Measurements from ENCODE around the gene C1orf174. TPM values are rescaled to one million over a fixed set of nuclear protein-coding genes. Genes with fewer than 3 reads are reported as not detected.

Gene C1orf174
- total RNA-seq, 4 donors from 2014 or later: 27.3 to 36.6 (median 32.7) TPM

DNA sequence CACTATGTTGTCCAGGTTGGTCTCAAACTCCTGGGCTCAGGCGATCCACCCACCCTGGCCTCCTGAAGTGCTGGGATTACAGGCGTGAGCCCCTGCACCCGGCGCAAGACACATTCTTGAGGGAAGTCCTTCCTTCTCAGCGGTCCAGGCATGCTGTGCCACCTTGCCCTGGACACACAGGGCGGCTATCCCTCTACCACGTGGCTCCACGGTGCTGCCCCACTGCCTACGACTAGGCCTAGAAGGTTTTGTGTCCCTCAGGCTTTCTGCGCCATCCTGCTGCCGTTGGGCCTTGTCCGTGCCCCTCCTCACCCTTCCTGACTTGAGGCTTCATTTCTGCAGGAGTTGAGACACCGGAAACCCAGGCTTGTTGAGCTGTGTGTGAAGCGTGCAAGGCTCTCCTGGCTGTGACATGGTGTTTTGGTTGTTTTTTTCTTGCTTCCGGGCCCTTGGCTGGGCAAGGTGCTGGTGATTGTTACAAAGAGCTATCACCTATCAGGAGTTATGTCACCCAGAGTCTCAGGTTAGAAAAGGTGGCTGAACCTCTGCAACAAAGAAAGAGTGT is 13.9 kb downstream of the C1orf174 start:
- Histone ChIP-seq H3K27me3 (no peaks in the 10 kb centered on the region), H3K27ac (no peak overlapping the region), H3K36me3 (peaks cover 24 to 45% of the 10 kb centered on the region in 2 donors), H3K4me1 (no peaks in the 10 kb centered on the region), H3K4me3 (replicated peaks in 1 of 3) (no peak overlapping the region), H3K9me3 (no peaks in the 10 kb centered on the region)
- no peak for TF ChIP-seq POLR2A (IDR thresholded peaks at IDR 0.05)
- TF ChIP-seq, protein P1, sequence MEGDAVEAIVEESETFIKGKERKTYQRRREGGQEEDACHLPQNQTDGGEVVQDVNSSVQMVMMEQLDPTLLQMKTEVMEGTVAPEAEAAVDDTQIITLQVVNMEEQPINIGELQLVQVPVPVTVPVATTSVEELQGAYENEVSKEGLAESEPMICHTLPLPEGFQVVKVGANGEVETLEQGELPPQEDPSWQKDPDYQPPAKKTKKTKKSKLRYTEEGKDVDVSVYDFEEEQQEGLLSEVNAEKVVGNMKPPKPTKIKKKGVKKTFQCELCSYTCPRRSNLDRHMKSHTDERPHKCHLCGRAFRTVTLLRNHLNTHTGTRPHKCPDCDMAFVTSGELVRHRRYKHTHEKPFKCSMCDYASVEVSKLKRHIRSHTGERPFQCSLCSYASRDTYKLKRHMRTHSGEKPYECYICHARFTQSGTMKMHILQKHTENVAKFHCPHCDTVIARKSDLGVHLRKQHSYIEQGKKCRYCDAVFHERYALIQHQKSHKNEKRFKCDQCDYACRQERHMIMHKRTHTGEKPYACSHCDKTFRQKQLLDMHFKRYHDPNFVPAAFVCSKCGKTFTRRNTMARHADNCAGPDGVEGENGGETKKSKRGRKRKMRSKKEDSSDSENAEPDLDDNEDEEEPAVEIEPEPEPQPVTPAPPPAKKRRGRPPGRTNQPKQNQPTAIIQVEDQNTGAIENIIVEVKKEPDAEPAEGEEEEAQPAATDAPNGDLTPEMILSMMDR (IDR thresholded peaks at IDR 0.05): no peak
- intact Hi-C loops (cut with DNase I): no loop called here
- DNase-seq: no peak
- WGBS, 2 donors: 88 to 94% methylated on average over 14 to 15 of the region's 15 CpGs

DNA sequence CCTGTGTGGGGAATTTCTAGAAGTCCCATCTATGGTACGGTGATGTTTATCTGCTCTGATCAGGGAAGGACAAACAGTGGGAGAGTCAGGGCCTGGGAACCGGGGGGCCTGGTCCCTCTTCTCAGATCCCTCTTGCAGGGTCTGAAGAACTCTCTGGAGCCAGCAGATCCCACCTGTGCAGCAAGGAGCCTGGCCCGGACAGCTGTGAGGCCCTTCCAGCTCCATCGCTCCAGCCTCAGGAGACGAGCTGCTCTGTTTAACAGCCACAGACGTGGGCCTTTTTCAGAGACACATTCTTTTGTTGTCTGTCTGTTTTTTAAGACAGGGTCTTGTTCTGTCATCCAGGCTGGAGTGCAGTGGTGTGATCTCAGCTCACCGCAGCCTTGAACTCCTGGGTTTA is 14.5 kb downstream of the C1orf174 start:
- H3K27ac ChIP-seq: no peak overlapping the region
- 87 to 91% methylated on average over 7 of the region's 7 CpGs for WGBS, 2 donors
- no peaks in the 10 kb centered on the region for H3K4me1 ChIP-seq
- H3K4me3 ChIP-seq (replicated peaks in 1 of 3): no peak overlapping the region
- H3K27me3 ChIP-seq: no peaks in the 10 kb centered on the region
- TF ChIP-seq, protein P1 (IDR thresholded peaks at IDR 0.05): no peak
- no peak for TF ChIP-seq POLR2A (IDR thresholded peaks at IDR 0.05)
- peaks cover 22 to 41% of the 10 kb centered on the region in 2 donors for H3K36me3 ChIP-seq
- intact Hi-C loops (cut with DNase I): no loop called here
- DNase-seq: no peak
- H3K9me3 ChIP-seq: no peaks in the 10 kb centered on the region

DNA sequence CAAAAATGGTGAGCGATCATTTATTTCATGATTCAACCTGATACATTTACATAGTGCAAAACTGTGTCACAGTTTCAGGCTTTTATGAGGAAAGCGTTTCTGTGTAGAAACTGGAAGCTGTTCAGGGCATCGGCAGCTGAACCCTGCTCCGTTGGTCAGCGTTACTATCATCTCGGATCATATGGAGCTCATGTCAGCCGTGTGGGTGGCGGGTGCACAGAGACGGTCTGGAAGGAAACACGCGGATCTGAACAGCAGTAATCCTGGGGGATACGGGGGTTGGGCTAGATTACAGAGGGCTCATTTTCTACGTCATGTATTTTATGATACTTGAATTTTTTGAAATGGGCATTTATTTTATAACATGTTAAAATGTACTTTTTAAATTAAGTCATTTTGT is 15.1 kb downstream of the C1orf174 start:
- intact Hi-C loops (cut with DNase I): no loop called here

DNA sequence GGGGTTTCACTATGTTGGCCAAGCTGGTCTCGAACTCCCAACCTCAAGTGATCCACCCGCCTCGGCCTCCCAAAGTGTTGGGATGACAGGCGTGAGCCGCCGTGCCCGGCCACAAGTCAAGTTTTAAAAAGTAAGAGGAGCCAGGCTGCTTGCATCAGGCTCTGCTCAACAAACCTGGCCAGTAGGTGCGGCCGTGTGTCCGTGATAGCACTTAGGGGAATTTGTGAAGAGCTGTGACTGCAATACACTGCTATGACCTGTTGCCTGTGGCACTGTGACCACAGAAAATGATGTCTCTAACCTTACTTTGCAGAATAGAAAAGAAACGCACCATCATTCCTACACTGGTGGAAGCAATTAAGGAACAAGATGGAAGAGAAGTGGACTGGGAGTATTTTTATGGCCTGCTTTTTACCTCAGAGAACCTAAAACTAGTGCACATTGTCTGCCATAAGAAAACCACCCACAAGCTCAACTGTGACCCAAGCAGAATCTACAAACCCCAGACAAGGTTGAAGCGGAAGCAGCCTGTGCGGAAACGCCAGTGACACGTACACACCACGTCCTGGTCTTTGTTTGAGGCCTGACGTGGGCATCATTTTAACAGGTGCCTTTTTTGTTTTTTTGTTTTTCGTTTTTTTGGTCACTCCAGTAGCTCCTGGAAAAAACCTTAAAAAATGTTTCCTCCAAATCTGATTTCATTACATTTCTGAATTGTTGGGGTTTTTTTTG is 16.7 kb downstream of the C1orf174 start:
- no peaks in the 10 kb centered on the region for H3K27me3 ChIP-seq
- no peak for TF ChIP-seq POLR2A (IDR thresholded peaks at IDR 0.05)
- TF ChIP-seq, protein P1 (IDR thresholded peaks at IDR 0.05): no peak
- WGBS, 2 donors: 95 to 96% methylated on average over 18 of the region's 18 CpGs
- no peak overlapping the region for H3K27ac ChIP-seq
- H3K9me3 ChIP-seq: no peaks in the 10 kb centered on the region
- no peak for DNase-seq
- H3K36me3 ChIP-seq: peaks cover 16 to 35% of the 10 kb centered on the region in 2 donors
- intact Hi-C loops (cut with DNase I): no loop called here
- H3K4me1 ChIP-seq: no peaks in the 10 kb centered on the region
- no peak overlapping the region for H3K4me3 ChIP-seq (replicated peaks in 1 of 3)

More for the DNA sequence above, 15.1 kb downstream of the C1orf174 start:
- H3K27ac ChIP-seq: no peak overlapping the region
- DNase-seq: no peak
- peaks cover 19 to 34% of the 10 kb centered on the region in 2 donors for H3K36me3 ChIP-seq
- TF ChIP-seq POLR2A (IDR thresholded peaks at IDR 0.05): no peak
- TF ChIP-seq, protein P1 (IDR thresholded peaks at IDR 0.05): no peak
- no peaks in the 10 kb centered on the region for H3K4me1 ChIP-seq
- WGBS, 2 donors: 88 to 93% methylated on average over 13 of the region's 13 CpGs
- no peaks in the 10 kb centered on the region for H3K27me3 ChIP-seq
- no peaks in the 10 kb centered on the region for H3K9me3 ChIP-seq
- H3K4me3 ChIP-seq (replicated peaks in 1 of 3): no peak overlapping the region

DNA sequence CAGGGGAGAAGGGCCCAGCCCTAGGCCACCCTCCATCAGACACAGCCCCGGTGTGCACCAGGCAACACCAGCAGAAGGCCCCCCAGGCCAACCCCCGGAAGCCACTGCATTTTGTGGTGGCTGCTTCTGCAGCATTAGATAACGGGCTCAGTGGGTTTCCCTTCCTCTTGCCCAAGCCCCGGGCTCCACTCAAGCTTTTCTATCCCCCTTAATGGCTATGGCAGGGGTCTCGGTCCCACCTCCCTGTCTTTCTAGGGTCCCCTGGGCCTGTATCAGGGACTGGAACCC is 18.9 kb downstream of the C1orf174 start:
- Histone ChIP-seq H3K9me3 (no peaks in the 10 kb centered on the region), H3K27ac (no peak overlapping the region), H3K27me3 (no peaks in the 10 kb centered on the region), H3K4me1 (no peaks in the 10 kb centered on the region), H3K36me3 (peaks cover 9 to 28% of the 10 kb centered on the region in 2 donors), H3K4me3 (replicated peaks in 1 of 3) (no peak overlapping the region)
- no peak for DNase-seq
- intact Hi-C loops (cut with DNase I): no loop called here
- WGBS, 2 donors: 93 to 97% methylated on average over 3 to 5 of the region's 5 CpGs
- no peak for TF ChIP-seq POLR2A (IDR thresholded peaks at IDR 0.05)
- TF ChIP-seq, protein P1 (IDR thresholded peaks at IDR 0.05): no peak
